Measurements from ENCODE around the gene FBXO36. TPM values are rescaled to one million over a fixed set of nuclear protein-coding genes. Genes with fewer than 3 reads are reported as not detected.
A peak's percentile ranks its signal among the peaks of the same experiment; 100 is the strongest.

Gene FBXO36
- total RNA-seq, 2 experiments from 2014 or later, result 1.6 to 2.0 TPM

GRCh38 chr2:229943171-229943570 is 20.9 kb downstream of the FBXO36 start:
- Mint-ChIP-seq H3K27me3 (no peaks in the 10 kb centered on the region), H3K4me3 (no peak overlapping the region), H3K4me1 (ENCODE audit: low read depth) (peaks cover 8% of the 10 kb centered on the region), H3K36me3 (ENCODE audit: low read depth) (no peaks in the 10 kb centered on the region), H3K27ac (no peak overlapping the region), H3K9me3 (no peaks in the 10 kb centered on the region)
- CTCF ChIA-PET, result no interaction called here
- POLR2A ChIA-PET, result no interaction called here
- TF ChIP-seq, protein P1, sequence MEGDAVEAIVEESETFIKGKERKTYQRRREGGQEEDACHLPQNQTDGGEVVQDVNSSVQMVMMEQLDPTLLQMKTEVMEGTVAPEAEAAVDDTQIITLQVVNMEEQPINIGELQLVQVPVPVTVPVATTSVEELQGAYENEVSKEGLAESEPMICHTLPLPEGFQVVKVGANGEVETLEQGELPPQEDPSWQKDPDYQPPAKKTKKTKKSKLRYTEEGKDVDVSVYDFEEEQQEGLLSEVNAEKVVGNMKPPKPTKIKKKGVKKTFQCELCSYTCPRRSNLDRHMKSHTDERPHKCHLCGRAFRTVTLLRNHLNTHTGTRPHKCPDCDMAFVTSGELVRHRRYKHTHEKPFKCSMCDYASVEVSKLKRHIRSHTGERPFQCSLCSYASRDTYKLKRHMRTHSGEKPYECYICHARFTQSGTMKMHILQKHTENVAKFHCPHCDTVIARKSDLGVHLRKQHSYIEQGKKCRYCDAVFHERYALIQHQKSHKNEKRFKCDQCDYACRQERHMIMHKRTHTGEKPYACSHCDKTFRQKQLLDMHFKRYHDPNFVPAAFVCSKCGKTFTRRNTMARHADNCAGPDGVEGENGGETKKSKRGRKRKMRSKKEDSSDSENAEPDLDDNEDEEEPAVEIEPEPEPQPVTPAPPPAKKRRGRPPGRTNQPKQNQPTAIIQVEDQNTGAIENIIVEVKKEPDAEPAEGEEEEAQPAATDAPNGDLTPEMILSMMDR (IDR thresholded peaks at IDR 0.05), result no peak
- DNase-seq (no peak), ATAC-seq (no peak)
- intact Hi-C loops (cut with micrococcal nuclease), result no loop called here

- ATAC-seq (no peak), DNase-seq (no peak)
- TF ChIP-seq, protein P1 (IDR thresholded peaks at IDR 0.05), result no peak
- H3K4me3 Mint-ChIP-seq, result no peak overlapping the region
- intact Hi-C loops (cut with micrococcal nuclease), result no loop called here
- H3K9me3 Mint-ChIP-seq, result no peaks in the 10 kb centered on the region
- peaks cover 8% of the 10 kb centered on the region for H3K4me1 Mint-ChIP-seq (ENCODE audit: low read depth)
- POLR2A ChIA-PET, result no interaction called here
- peak overlapping the region; percentile 1 for H3K27ac Mint-ChIP-seq
- no peaks in the 10 kb centered on the region for H3K36me3 Mint-ChIP-seq (ENCODE audit: low read depth)
- no peaks in the 10 kb centered on the region for H3K27me3 Mint-ChIP-seq
- CTCF ChIA-PET, result interaction anchor here (1.2 kb wide), 1 partner anchor 120 kb away, joined by 3 read pairs; no protein-coding TSS in a partner anchor
Observed at GRCh38 chr2:229943770-229944449, 21.6 kb downstream of the FBXO36 start.

DNA sequence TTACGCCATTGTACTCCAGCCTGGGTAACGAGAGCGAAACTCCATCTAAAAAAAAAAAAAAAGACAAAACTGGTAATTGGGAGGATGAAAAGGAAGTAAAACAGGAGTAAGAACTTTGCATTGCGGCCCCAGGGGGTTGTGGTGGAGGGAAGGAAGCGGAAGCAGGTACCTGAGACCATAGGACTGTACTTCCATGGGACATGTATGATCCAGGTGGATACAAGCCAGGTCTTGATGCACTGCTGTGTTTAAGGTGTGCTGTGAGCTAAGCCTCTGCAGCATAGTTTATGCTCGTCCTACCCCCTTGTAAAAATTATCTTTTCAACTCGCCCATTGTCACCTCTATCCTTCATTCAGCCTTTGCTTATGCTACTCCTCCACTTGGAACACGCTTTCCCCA is 23.7 kb downstream of the FBXO36 start:
- no peaks in the 10 kb centered on the region for H3K36me3 Mint-ChIP-seq (ENCODE audit: low read depth)
- no peaks in the 10 kb centered on the region for H3K9me3 Mint-ChIP-seq
- no peaks in the 10 kb centered on the region for H3K27me3 Mint-ChIP-seq
- DNase-seq (no peak), ATAC-seq (no peak)
- H3K4me3 Mint-ChIP-seq, result no peak overlapping the region
- no peak overlapping the region for H3K27ac Mint-ChIP-seq
- POLR2A ChIA-PET, result no interaction called here
- intact Hi-C loops (cut with micrococcal nuclease), result no loop called here
- peaks cover 8% of the 10 kb centered on the region for H3K4me1 Mint-ChIP-seq (ENCODE audit: low read depth)
- TF ChIP-seq, protein P1 (IDR thresholded peaks at IDR 0.05), result no peak
- CTCF ChIA-PET, result no interaction called here

DNA sequence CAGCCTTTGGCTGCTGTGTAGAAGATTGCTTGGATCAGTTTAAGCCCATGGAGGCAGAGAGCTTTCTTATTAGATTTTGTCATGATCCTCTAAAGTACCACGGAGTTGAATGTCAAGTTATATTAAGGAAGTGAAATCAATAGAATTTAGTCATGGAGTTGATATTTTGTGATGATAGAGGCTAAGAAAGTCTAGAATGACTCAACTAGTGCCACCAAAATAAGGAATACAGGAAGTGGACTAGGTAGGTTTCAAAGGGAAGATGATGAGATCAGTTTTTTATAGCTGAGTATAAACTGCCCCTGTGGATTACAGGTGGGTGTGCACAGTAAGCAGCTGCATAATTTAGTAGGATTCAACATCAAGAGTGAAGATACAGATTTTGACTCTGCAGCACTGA is 25.2 kb downstream of the FBXO36 start:
- TF ChIP-seq, protein P1 (IDR thresholded peaks at IDR 0.05), result no peak
- ATAC-seq (no peak), DNase-seq (no peak)
- intact Hi-C loops (cut with micrococcal nuclease), result no loop called here
- CTCF ChIA-PET, result interaction anchor here (1.0 to 1.7 kb wide), 2 partner anchors 119 to 167 kb away, joined by 3 to 5 read pairs; no protein-coding TSS in a partner anchor
- Mint-ChIP-seq H3K4me1 (ENCODE audit: low read depth) (peaks cover 8% of the 10 kb centered on the region), H3K27me3 (no peaks in the 10 kb centered on the region), H3K9me3 (no peaks in the 10 kb centered on the region), H3K36me3 (ENCODE audit: low read depth) (no peaks in the 10 kb centered on the region), H3K27ac (no peak overlapping the region), H3K4me3 (no peak overlapping the region)
- POLR2A ChIA-PET, result no interaction called here

DNA sequence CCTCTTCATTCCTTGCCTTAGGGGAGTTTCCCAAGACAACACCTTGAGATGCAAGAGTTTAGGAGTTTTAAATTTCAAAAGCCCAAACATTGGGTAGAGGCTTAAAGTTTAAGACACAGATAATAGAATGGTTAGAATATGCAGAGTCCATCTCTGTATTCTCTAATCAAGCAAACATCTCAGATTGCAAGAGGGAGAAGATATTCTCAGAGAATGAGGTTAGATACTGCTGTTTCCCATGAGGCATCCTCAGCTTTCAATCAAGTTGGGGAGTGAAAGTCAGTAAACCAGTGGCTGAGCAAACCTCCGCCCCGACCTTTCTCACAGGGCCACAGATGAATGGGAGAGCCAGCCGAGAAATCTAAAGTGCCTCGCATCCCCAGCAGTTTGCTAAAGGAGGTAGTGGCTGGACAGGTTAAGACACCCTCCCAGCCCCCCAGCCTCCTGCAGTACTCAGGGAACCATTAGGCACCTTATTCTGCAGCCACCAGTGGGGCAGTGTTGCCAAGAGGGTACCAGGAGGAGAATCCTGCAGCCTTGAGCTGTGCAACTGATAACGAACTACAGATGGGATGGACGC is 30.0 kb downstream of the FBXO36 start:
- Mint-ChIP-seq H3K27ac (no peak overlapping the region), H3K9me3 (no peaks in the 10 kb centered on the region), H3K4me1 (ENCODE audit: low read depth) (peaks cover 4% of the 10 kb centered on the region), H3K4me3 (no peak overlapping the region), H3K27me3 (no peaks in the 10 kb centered on the region), H3K36me3 (ENCODE audit: low read depth) (no peaks in the 10 kb centered on the region)
- TF ChIP-seq, protein P1 (IDR thresholded peaks at IDR 0.05), result no peak
- POLR2A ChIA-PET, result no interaction called here
- DNase-seq (no peak), ATAC-seq (no peak)
- CTCF ChIA-PET, result no interaction called here
- intact Hi-C loops (cut with micrococcal nuclease), result no loop called here

All from activated CD8-positive, alpha-beta T cell treated with anti-CD3 and anti-CD28 coated beads for 36 hours (primary cell).